NCI-H526 (cell line): Measurements from ENCODE around the gene SLC10A2.
"Not testable (repeated sequence)": the region's sequence is repeated elsewhere in the genome, so short reads cannot be mapped to it uniquely, and the experiment has no call there.

Source experiments
- DNase-seq, 2 experiments: peaks; one replicate each; lab custom pipeline; 2025; lab: John Stamatoyannopoulos, UW

The SLC10A2 gene

GRCh38 chr13:103066079-103066780, at the start of gene SLC10A2:
SLC10A2 (minus strand) TSS chr13:103066417; CDS start chr13:103066249, 168 bp downstream.
- DNase-seq, result no peak

- DNase-seq, result no peak
Observed at GRCh38 chr13:103107580-103107979, 41.4 kb upstream of the SLC10A2 start.

DNA sequence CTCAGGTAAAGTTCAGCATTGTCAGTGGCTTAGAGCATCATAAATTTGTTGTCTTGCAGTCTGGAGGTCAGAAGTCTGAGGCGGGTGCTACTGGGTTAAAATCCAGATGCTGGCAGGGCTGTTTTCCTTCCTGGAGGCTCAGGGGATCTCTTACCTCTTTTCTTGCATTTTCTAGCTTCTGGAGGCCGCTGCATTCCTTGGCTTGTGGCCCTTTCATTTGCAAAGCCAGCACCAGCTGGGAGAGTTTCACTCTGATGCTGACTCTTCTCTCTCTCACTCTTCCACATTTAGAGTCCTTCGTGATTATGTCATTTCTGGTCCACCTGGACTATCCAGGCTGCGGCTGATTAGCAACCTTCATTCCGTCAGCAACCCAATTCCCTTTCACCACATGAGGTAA, 38.1 kb upstream of the SLC10A2 start:
- no peak for DNase-seq

DNA sequence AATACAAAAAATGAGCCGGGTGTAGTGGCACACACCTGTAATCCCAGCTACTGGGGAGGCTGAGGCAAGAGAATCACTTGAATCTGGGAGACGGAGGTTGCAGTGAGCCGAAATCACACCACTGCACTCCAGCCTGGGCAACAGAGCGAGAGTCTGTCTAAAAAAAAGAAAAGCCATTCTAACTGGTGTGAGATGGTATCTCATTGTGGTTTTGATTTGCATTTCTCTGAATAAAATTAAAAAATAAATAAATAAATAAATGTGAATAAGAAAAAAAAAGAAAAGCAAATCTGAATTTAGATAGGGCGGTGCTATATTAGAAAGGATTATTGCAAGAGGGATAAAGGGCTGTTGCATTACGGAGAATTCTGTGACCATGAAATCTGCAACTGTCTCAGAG, 37.2 kb upstream of the SLC10A2 start:
- peak; percentile 63 to 78 for DNase-seq

DNA sequence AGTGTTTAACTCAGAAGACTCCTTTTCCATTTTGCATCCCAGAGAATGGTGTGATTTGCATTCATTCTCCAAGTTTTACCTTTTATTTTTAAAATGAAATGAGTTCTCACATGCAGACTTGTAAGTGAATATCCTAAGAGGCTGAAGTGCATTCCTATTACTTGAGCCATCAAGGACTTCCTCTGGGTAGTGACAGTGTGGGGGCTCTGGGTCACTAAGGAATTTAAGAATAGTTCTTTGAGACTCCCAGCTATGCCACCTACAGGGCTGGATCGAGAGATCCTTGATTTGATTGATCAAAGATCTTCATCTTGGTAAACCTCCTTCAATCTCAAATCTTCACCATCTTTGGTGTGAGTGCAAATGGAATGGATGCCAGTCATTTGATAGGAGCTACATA, 36.3 kb upstream of the SLC10A2 start:
- no peak for DNase-seq

DNA sequence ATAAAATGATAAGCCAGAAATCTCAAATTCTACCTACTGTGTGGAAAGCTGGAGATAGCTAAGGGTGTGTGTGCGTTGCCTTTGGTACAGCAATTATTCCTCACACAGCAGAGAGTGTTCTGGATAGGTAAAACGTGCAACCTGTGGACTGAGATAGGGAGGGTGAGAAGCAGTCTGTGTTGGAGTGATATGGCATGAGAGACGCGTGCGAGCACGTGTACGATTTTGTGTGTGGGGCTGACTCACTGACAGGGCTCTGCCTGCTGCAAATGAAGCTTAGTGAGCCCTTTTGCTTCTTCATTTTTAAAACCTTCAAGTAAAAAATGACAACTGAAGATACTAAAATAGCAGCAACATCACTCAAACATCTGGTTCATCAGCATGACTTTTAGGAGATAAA, 35.7 kb upstream of the SLC10A2 start:
- DNase-seq, result no peak

GRCh38 chr13:103101500-103101899, 35.3 kb upstream of the SLC10A2 start:
- DNase-seq, result peak in 1 of 2 experiments; percentile 22

DNA sequence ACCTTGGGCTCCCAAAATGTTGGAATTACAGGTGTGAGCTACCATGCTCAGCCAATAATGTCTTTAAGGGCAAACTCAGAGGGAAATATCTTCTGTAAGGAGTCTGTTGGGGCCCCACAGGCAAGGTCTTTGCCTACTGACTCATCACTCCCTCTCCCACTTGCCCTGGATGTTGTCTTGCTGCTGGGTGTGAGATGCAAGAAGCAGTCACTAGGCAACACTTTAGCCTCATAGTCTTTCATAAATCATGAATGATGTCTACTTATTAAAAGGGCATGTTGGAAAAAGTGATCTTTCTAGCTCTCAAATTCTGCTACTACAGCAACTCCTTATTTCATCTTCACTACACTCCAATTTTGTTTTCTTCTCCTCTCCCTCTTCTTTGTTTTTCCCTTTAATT, 34.6 kb upstream of the SLC10A2 start:
- no peak for DNase-seq

GRCh38 chr13:103099722-103100293, 33.6 kb upstream of the SLC10A2 start:
- no peak for DNase-seq

GRCh38 chr13:103098535-103098934, 32.3 kb upstream of the SLC10A2 start:
- DNase-seq, result no peak

DNA sequence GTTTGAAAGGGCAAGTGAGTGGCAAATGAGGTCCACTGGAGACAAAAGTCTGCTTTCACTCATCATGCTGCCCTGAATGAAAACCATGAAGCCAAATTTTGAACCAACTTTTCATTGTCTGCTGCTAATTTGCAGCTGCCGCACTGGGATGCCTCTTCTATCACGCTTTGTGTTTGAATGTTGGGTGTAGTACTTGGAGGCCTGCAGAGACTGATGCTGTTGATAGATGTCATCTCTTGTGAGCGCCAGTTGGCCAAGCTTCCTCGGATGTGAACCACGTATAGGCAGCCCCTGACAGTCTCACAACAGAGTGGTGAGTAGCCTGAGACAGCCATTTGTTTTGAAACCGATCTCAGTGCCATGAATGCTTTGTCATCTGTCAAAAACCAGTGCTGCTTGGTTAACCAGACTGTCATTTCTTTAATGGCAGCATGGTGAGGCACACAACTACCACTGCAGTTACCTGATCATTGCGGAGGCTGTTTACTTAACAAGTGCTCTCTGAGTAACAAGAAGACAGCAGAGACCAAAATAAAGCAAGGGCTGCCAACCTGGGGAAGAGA, 31.2 kb upstream of the SLC10A2 start:
- DNase-seq, result no peak

GRCh38 chr13:103093649-103094048, 27.4 kb upstream of the SLC10A2 start:
- not testable (repeated sequence) for DNase-seq

GRCh38 chr13:103087275-103087674, 21.1 kb upstream of the SLC10A2 start:
- DNase-seq, result no peak

DNA sequence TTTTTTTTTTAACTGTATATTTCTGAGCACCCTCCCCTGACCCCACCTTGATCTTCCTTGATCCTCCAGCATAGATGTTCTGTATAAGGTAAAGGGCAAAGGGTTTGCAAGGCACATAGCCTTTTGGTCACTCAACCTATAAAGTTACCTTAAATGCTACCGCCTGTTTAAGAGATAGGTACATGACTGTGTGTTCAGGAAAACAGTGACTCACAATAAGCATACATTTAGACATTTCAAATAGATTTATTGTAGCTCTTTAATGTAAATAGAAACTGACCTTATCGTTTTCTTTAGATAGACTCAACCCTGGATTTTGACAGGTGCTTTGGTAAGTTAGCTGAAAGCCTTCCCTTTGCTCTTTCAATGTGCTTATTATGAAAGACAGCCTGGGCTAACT, 15.2 kb upstream of the SLC10A2 start:
- no peak for DNase-seq

GRCh38 chr13:103078158-103078557, 11.9 kb upstream of the SLC10A2 start:
- no peak for DNase-seq

GRCh38 chr13:103068836-103069235, 2.6 kb upstream of the SLC10A2 start:
- DNase-seq, result peak; percentile 89 to 91

DNA sequence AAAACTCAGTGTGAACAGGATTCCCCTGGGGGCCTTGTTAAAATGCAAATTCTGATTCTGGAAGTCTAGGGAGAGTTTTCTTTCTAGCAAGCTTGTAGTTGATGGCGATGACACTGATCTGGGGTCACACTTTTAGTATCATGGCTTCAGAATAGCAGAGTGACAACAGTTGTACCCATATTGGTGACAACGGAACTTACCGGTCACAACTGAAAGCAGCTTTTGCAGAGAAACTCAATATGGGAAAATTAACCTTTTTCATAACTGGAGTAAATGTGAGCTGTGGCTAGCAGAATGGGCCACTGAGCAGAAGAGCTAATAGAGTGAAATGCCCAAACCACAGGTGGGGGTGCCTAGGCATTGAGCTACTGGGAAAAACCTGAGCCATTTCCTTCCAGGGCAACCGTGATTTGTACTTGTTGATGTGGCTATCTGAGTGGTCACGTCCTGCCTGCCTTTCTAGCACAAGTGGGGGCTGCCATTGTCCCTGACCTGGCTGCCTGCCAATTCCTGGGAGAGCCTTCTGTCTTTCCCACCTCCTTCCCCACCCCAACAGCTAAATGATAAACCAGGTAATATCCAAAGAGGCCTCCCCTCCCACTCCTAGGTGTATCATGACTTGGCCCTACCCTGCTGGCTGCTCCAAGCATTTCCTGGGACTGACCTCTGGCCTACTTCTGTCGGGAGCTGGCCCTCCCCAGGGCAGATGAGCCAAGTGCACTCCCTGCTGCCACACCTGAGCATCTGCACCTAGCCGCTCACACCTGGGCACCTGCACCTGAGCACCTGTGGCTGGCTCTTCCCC, 1.7 kb upstream of the SLC10A2 start:
- peak; percentile 58 to 70 for DNase-seq

DNA sequence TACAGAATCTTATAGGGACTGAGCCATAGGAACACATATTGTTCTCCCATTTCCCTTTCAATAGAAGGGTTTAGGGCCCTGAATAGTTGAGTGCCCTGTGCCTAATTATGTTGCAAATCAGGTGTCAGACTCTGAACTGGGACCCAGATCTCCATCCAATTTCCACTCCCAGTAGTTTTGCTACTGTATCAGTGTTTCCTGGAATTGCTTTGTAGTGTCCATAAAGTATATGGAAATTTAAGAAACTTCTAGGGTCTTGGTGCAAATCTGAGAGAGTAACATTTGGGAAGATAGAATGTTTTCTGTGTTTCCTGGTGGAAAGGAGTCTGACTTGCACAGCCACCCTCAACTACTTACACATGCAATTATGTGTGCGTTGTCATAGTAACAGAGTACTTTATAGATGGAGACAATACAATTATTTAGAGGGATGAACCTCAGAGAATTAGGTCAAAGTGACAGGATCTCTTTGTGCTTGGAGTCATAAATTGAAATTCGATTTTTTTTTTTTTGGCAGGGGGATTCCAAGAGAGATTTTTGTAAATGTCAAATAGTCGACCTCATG, 646 bp upstream of the SLC10A2 start:
- no peak for DNase-seq

- DNase-seq, result no peak
Observed at GRCh38 chr13:103063376-103063775, 2.8 kb downstream of the SLC10A2 start.

DNA sequence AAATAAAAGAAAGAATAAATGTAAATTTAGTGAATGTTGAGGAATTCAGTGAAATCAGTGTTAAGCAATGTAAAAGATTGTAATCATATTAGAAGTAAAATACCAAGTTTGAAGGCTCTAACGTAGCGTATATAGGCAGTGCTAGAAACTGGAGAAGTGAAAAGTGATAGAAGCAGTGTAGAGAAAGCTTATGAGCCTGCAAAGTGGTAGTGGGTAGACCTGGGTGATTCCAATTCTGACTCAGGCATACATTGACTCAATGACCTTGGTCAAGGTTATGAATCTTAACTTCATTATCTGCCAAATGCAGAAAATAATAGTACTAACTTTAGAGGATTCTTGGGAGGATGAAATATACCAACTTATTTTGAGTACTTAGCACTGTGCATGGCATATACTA, 4.1 kb downstream of the SLC10A2 start:
- DNase-seq, result no peak

DNA sequence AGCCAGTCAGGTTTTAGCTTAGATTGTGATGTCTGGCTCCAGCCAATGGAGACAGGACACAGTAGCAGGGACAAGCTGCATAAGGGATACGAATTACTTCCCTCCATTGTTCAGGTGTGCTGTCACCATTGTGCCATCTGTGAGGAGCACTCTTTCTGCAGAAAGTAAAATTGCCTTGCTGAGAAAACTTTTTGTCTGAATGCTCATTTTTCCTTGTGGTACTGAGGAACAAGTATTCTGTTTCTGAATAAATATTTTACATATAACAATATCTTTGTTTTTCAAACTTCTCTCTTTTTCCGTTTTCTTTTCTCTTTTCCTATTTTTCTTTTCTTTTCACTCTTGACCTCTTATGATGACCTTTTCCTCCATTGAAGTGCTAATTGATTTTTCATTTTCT, 10.2 kb downstream of the SLC10A2 start:
- DNase-seq, result no peak

GRCh38 chr13:103055166-103055565, 11.1 kb downstream of the SLC10A2 start:
- DNase-seq, result no peak
